Esophagus mucosa (tissue), 1 donor: Measurements from ENCODE around the gene FAAH2. TPM values are rescaled to one million over a fixed set of nuclear protein-coding genes. Genes with fewer than 3 reads are reported as not detected.
A peak's percentile ranks its signal among the peaks of the same experiment; 100 is the strongest.
"Not testable (repeated sequence)": the region's sequence is repeated elsewhere in the genome, so short reads cannot be mapped to it uniquely, and the experiment has no call there.

ENCODE experiments used
- ATAC-seq: fragments of 200-7000 bp; cut with Tn5 transposase; one replicate; pipeline ENCODE4 v1.9.1; 2020
- total RNA-seq: library from RNA; stranded (reverse); gene quantifications from one replicate; pipeline ENCODE4 v1.2.4, GENCODE V29; 2023
- donor health status: DM: yes; HTN: yes; CAD: no.

Gene FAAH2
- total RNA-seq, 1 donor from 2014 or later: 4.8 TPM

DNA sequence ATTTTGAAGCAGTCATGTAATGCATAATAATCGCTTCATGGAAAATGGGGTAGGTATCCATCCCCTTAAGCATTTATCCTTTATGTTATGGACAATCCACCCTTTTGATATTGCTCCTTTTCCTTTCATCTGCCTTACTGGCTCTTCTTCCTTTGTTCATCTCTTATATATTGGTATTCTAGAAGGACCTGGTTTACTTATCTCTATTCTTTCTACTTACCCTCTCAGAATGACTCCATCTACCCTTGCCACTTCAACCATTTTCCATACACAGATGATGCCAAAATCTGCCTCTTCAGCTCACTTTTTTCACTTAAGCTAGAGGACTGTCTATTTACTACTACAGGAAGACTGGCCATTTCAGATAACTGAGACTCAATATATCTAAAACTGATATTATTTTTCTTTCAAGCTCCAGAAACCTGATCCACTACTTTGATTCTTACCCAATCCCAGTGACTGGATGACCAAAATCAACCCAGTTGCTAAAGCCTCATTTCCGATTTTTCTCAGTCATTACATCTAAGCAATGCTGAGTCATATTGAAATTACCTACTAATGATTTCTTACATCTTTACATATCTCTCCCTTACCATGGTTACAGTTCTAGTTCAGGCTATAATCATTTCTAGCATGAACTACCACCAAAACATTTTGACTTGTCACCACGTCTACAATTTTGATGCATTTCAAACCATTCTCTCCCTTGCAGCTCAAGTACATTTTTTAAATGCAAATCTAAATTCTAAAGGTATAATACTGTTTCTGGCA lies 93.7 kb downstream of the FAAH2 start:
- ATAC-seq: no peak

DNA sequence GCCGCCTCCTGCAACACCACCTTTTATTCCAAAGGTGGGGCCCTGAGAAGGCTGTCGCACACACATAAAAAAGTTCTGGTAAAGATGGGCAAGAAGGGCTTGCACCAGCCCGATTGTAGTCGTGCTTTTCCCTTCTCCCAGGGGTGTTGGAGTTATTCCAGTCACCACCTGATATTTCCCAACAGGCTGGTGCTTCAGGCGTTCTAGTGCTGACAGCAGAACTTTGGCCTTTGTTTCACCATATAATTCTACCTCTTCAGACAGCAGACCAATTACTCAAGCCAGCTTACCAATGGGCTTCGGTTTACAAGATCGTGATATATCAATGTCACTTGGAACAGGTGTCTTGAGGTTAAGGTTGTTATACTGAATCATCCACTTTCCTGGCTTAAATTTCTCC lies 107.7 kb downstream of the FAAH2 start:
- not testable (repeated sequence) for ATAC-seq

GRCh38 chrX:57403191-57403590 lies 116.7 kb downstream of the FAAH2 start:
- not testable (repeated sequence) for ATAC-seq

- ATAC-seq: no peak
Measured at GRCh38 chrX:57406149-57406548, 119.6 kb downstream of the FAAH2 start.

DNA sequence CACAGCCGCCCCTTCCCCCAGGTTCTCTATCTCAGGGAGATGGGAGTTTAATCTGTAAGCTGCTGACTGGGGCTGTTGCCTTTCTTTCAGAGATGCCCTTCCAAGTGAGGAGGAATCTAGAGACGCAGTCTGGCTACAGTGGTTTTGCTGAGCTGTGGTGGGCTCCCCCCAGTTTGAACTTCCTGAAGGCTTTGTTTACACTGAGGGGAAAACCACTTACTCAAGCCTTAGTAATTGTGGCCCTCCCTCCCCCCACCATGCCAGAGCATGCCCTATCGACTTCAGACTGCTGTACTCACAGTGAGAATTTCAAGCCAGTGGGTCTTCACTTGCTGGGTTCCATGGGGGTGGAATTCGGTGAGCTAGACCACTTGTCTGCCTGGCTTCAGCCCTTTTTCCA lies 131.3 kb downstream of the FAAH2 start:
- ATAC-seq: no peak

DNA sequence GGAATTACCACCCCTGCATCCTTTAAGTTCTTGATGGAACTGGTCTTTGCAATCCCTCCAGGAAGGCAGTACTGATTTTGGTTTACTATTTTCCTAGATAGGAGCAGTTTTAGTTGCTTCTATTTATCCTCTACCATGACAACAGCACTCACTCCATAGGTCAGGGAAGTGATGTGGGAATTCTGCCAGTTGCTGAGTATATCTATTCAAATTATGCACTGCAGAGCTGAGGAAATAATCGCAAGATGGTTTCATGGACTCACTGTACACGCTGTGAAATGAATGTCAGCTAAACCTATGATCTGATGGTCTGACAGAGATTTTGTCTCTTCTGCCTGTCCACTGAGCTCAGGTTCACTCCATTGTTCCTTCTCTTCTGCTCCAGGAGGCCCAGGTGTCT lies 135.8 kb downstream of the FAAH2 start:
- ATAC-seq: no peak

GRCh38 chrX:57422790-57423189 lies 136.3 kb downstream of the FAAH2 start:
- no peak for ATAC-seq

DNA sequence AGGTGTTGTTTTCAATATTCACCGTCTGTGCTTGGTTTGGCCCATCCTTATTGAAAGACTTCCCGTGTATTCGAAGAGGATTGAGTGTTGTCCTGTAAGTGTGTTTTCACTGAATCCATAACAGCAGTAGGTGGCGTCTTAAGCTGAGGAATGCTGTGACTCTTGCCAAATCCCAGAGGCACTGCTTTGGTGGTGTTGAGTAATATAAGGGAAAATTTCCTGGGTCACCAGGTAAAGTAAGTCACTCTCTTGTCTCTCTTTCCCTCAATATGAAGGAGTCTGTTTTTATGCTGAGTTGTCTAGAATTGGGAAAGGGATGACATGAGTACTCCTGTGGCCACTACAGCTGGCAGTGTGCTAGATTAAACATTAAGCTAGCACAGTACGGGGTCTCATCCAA lies 158.6 kb downstream of the FAAH2 start:
- no peak for ATAC-seq

- no peak for ATAC-seq
Measured at GRCh38 chrX:57445832-57446231, 159.3 kb downstream of the FAAH2 start.

- ATAC-seq: no peak
Measured at GRCh38 chrX:57447856-57448255, 161.3 kb downstream of the FAAH2 start.

- ATAC-seq: no peak
Measured at GRCh38 chrX:57451426-57452020, 165.0 kb downstream of the FAAH2 start.

GRCh38 chrX:57453901-57454300 lies 167.4 kb downstream of the FAAH2 start:
- peak; percentile 23 for ATAC-seq

GRCh38 chrX:57481514-57481913 lies 195.0 kb downstream of the FAAH2 start:
- ATAC-seq: no peak

DNA sequence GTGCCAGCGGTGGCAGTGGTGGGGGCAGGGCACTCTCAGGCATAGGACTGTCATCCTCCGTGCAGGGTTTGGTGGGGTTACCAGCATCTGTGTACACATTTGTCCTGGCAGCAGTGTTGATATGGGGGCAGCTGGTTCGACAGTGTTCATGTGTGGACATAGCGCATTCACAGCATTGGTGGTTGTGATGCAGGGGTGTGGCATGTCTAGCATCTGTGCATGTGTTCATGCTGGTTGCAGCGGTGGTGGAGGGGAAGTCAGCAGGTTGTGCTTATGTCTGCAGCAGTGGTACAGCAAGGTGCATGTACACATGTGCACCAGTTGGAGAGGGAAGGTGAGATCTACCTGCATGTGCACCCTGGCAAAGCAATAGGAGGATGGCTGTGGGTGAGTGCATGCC lies 230.0 kb downstream of the FAAH2 start:
- ATAC-seq: no peak

GRCh38 chrX:57519578-57520118 lies 233.1 kb downstream of the FAAH2 start:
- ATAC-seq: no peak

DNA sequence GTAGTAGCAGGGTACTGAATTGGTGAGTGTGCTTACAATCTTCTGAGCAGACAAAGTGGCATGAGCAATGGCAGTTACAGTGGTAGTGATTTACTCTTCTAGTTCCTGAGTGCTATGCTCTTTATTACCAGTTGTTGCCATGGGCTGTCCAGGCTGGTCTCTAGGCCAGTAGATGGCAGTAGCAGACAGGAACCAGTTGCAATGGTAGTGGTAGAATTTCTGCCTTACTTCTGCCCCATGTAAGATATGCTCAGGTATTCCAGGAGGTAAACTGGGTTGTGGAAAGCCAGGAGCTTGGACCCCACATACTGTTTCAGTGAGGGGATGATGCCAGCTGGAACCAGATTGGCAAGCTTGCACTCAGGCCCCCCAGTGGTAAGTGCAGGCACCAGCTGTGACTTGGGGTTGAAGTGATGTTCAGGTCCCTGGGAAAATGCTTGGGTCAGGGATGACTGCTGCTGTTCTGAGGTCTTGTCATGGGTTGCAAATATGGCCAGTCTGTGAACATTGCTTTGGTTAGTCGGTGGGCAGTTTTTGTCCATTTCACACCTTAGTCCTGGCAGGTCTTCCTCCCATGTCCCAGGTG lies 242.3 kb downstream of the FAAH2 start:
- peak; percentile 47 for ATAC-seq

Other genes with a start within 250 kb of the FAAH2 start
- gene SPIN2B, start 165.2 kb upstream of the FAAH2 start, total RNA-seq: 4.0 TPM
- gene SPIN2A, start 149.3 kb upstream of the FAAH2 start, total RNA-seq: not detected